ENCODE data around the gene TPD52L2. TPM values are rescaled to one million over a fixed set of nuclear protein-coding genes. Genes with fewer than 3 reads are reported as not detected.

The TPD52L2 gene
- total RNA-seq, 1 experiment from 2014 or later: 149 TPM

GRCh38 chr20:63939061-63939935 is 74.2 kb downstream of the TPD52L2 start:
- Histone ChIP-seq H3F3A (ENCODE audit: insufficient read depth, low read depth) (peaks cover 48% of the 10 kb centered on the region), H3K27ac (no peak overlapping the region), H3K9me2 (ENCODE audit: insufficient read depth) (no peaks in the 10 kb centered on the region), H3K4me2 (no peak overlapping the region), H3K27me3 (ENCODE audit: insufficient read depth, low read depth) (no peaks in the 10 kb centered on the region), H3K79me2 (ENCODE audit: low read depth) (no peaks in the 10 kb centered on the region), H3K4me1 (replicated peaks; ENCODE audit: insufficient read depth) (no peaks in the 10 kb centered on the region), H2AFZ (no peak overlapping the region), H3K4me3 (no peak overlapping the region), H3K9me3 (ENCODE audit: insufficient read depth, low read depth) (no peaks in the 10 kb centered on the region), H3K36me3 (ENCODE audit: low read depth) (peaks cover 17% of the 10 kb centered on the region), H4K20me1 (ENCODE audit: insufficient read depth) (peaks cover 67% of the 10 kb centered on the region)
- no peak for TF ChIP-seq EZH2 (IDR thresholded peaks at IDR 0.05; ENCODE audit: low read depth)
- no peak for TF ChIP-seq CTCF (conservative IDR thresholded peaks at IDR 0.05)
- BruUV-seq (replicated peaks): no TSS peak
- intact Hi-C loops (cut with micrococcal nuclease; ENCODE audit: unreplicated experiment): no loop called here
- POLR2A ChIA-PET (ENCODE audit: unreplicated experiment): interaction anchor here (0.6 kb wide), 1 partner anchor 333 kb away, joined by 3 read pairs; no protein-coding TSS in a partner anchor
- DNase-seq: no peak
- CTCF ChIA-PET: no interaction called here

- ChIA-PET POLR2A (ENCODE audit: unreplicated experiment) (no interaction called here), CTCF (interaction anchor here (0.5 kb wide), 1 partner anchor 34 kb away, joined by 5 read pairs; no protein-coding TSS in a partner anchor)
- Histone ChIP-seq H4K20me1 (ENCODE audit: insufficient read depth) (peaks cover 68% of the 10 kb centered on the region), H3K79me2 (ENCODE audit: low read depth) (no peaks in the 10 kb centered on the region), H3K36me3 (ENCODE audit: low read depth) (peaks cover 17% of the 10 kb centered on the region), H3F3A (ENCODE audit: insufficient read depth, low read depth) (peaks cover 48% of the 10 kb centered on the region), H3K9me2 (ENCODE audit: insufficient read depth) (no peaks in the 10 kb centered on the region), H3K27ac (no peak overlapping the region), H3K9me3 (ENCODE audit: insufficient read depth, low read depth) (no peaks in the 10 kb centered on the region), H2AFZ (no peak overlapping the region), H3K4me2 (no peak overlapping the region), H3K27me3 (ENCODE audit: insufficient read depth, low read depth) (no peaks in the 10 kb centered on the region), H3K4me1 (replicated peaks; ENCODE audit: insufficient read depth) (no peaks in the 10 kb centered on the region), H3K4me3 (no peak overlapping the region)
- TSS peak; percentile 10 for BruUV-seq (replicated peaks)
- DNase-seq: no peak
- intact Hi-C loops (cut with micrococcal nuclease; ENCODE audit: unreplicated experiment): no loop called here
- no peak for TF ChIP-seq EZH2 (IDR thresholded peaks at IDR 0.05; ENCODE audit: low read depth)
- no peak for TF ChIP-seq CTCF (conservative IDR thresholded peaks at IDR 0.05)
These were observed 75.0 kb downstream of the TPD52L2 start for GRCh38 chr20:63940071-63940471.

- no peak overlapping the region for H3K27ac ChIP-seq
These were observed 75.6 kb downstream of the TPD52L2 start for GRCh38 chr20:63940472-63941266.

More at GRCh38 chr20:63940472-63941266, 75.6 kb downstream of the TPD52L2 start:
- H3K79me2 ChIP-seq (ENCODE audit: low read depth): peaks cover under 1% of the 10 kb centered on the region; the same call in 1 of the 2 replicates
- H3K4me1 ChIP-seq (replicated peaks; ENCODE audit: insufficient read depth): no peaks in the 10 kb centered on the region
- DNase-seq: no peak
- no peak overlapping the region for H3K4me2 ChIP-seq
- intact Hi-C loops (cut with micrococcal nuclease; ENCODE audit: unreplicated experiment): no loop called here
- no peak for TF ChIP-seq EZH2 (IDR thresholded peaks at IDR 0.05; ENCODE audit: low read depth)
- no peak for TF ChIP-seq CTCF (conservative IDR thresholded peaks at IDR 0.05)
- no peak overlapping the region for H2AFZ ChIP-seq
- peaks cover 17% of the 10 kb centered on the region for H3K36me3 ChIP-seq (ENCODE audit: low read depth)
- H3F3A ChIP-seq (ENCODE audit: insufficient read depth, low read depth): peaks cover 48% of the 10 kb centered on the region
- no peaks in the 10 kb centered on the region for H3K9me2 ChIP-seq (ENCODE audit: insufficient read depth)
- H4K20me1 ChIP-seq (ENCODE audit: insufficient read depth): peaks cover 68% of the 10 kb centered on the region
- CTCF ChIA-PET: interaction anchor here (0.5 kb wide), 1 partner anchor 33 kb away, joined by 5 read pairs; no protein-coding TSS in a partner anchor
- no peaks in the 10 kb centered on the region for H3K27me3 ChIP-seq (ENCODE audit: insufficient read depth, low read depth)
- POLR2A ChIA-PET (ENCODE audit: unreplicated experiment): no interaction called here
- BruUV-seq (replicated peaks): no TSS peak
- no peak overlapping the region for H3K4me3 ChIP-seq
- no peaks in the 10 kb centered on the region for H3K9me3 ChIP-seq (ENCODE audit: insufficient read depth, low read depth)
